Measurements from ENCODE around the gene HDAC11. TPM values are rescaled to one million over a fixed set of nuclear protein-coding genes. Genes with fewer than 3 reads are reported as not detected.
A peak's percentile ranks its signal among the peaks of the same experiment; 100 is the strongest.
"Not testable (repeated sequence)": the region's sequence is repeated elsewhere in the genome, so short reads cannot be mapped to it uniquely, and the experiment has no call there.

The HDAC11 gene, protein sequence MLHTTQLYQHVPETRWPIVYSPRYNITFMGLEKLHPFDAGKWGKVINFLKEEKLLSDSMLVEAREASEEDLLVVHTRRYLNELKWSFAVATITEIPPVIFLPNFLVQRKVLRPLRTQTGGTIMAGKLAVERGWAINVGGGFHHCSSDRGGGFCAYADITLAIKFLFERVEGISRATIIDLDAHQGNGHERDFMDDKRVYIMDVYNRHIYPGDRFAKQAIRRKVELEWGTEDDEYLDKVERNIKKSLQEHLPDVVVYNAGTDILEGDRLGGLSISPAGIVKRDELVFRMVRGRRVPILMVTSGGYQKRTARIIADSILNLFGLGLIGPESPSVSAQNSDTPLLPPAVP
- 10 to 100 TPM in 2 of 6 experiments, 1 to 10 TPM in 4; 8.0 to 12.4 (median 9.1) TPM for total RNA-seq (2021; fragmentation: NEBNext Ultra II Directional; extraction: Animal tissue kit (Norgen Biotek cat#: 25700))
- long read RNA-seq, transcript HDAC11-201 (10 exons, 2,960 nt): major isoform, 10 of 17 reads
- long read RNA-seq, partial matches to known transcripts: 1 of 17 reads
- long read RNA-seq, other reads (novel, unspliced or antisense): 4 of 17 reads

GRCh38 chr3:13479582-13480339 is at the start of gene HDAC11:
Gene HDAC11 (plus strand): TSS chr3:13480306. CDS start chr3:13480348, 42 bp downstream.
- H3K27me3 Mint-ChIP-seq (ENCODE audit: insufficient read depth): peaks cover 2% of the 10 kb centered on the region; the same call in 1 of the 2 replicates
- H3K9me3 Mint-ChIP-seq: no peaks in the 10 kb centered on the region
- H3K4me1 Mint-ChIP-seq (ENCODE audit: low read depth): peaks cover 26% of the 10 kb centered on the region
- TF ChIP-seq, protein P1, sequence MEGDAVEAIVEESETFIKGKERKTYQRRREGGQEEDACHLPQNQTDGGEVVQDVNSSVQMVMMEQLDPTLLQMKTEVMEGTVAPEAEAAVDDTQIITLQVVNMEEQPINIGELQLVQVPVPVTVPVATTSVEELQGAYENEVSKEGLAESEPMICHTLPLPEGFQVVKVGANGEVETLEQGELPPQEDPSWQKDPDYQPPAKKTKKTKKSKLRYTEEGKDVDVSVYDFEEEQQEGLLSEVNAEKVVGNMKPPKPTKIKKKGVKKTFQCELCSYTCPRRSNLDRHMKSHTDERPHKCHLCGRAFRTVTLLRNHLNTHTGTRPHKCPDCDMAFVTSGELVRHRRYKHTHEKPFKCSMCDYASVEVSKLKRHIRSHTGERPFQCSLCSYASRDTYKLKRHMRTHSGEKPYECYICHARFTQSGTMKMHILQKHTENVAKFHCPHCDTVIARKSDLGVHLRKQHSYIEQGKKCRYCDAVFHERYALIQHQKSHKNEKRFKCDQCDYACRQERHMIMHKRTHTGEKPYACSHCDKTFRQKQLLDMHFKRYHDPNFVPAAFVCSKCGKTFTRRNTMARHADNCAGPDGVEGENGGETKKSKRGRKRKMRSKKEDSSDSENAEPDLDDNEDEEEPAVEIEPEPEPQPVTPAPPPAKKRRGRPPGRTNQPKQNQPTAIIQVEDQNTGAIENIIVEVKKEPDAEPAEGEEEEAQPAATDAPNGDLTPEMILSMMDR (IDR thresholded peaks at IDR 0.05): peak; percentile 76
- H3K4me3 Mint-ChIP-seq: peak within 1 kb of the TSS; percentile 92
- H3K27ac Mint-ChIP-seq: peak within 1 kb of the TSS; percentile 86
- H3K36me3 Mint-ChIP-seq (ENCODE audit: low read depth): no peaks in the 10 kb centered on the region
- peak; percentile 96 for DNase-seq

- not testable (repeated sequence) for DNase-seq; H3K36me3 Mint-ChIP-seq (ENCODE audit: low read depth); H3K4me1 Mint-ChIP-seq (ENCODE audit: low read depth); H3K27ac Mint-ChIP-seq; H3K4me3 Mint-ChIP-seq; H3K9me3 Mint-ChIP-seq
- H3K27me3 Mint-ChIP-seq (ENCODE audit: insufficient read depth): peaks cover 25% of the 10 kb centered on the region
Measured at GRCh38 chr3:13430411-13430875, 49.7 kb upstream of the HDAC11 start.

DNA sequence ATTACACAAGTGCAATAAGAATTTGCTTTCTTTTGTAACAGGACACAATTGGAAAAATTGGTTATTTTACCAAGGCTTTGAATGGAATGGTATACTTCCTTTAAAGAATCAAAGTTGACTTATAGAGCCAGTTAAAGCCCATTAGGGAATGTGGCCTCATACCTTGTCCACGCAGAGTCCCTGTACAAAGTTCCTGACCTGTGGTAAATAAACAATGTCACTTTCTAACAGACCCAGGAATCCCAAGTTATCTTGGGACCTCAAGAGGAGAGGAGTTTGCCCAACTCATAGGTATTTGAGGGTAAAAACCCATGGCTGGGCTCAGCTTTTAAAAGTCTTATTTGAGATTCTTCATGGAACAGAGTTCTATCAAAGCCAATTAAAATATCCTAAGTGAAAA is 48.0 kb upstream of the HDAC11 start:
- peaks cover 28% of the 10 kb centered on the region for H3K27me3 Mint-ChIP-seq (ENCODE audit: insufficient read depth)
- no peak for DNase-seq
- no peak overlapping the region for H3K27ac Mint-ChIP-seq
- H3K4me3 Mint-ChIP-seq: no peak overlapping the region
- peaks cover 9% of the 10 kb centered on the region for H3K4me1 Mint-ChIP-seq (ENCODE audit: low read depth)
- TF ChIP-seq, protein P1 (IDR thresholded peaks at IDR 0.05): no peak
- H3K9me3 Mint-ChIP-seq: no peaks in the 10 kb centered on the region
- no peaks in the 10 kb centered on the region for H3K36me3 Mint-ChIP-seq (ENCODE audit: low read depth)

GRCh38 chr3:13433912-13434311 is 46.2 kb upstream of the HDAC11 start:
- Mint-ChIP-seq H3K27me3 (ENCODE audit: insufficient read depth) (peaks cover 29% of the 10 kb centered on the region), H3K9me3 (no peaks in the 10 kb centered on the region), H3K4me1 (ENCODE audit: low read depth) (peaks cover 9% of the 10 kb centered on the region), H3K27ac (no peak overlapping the region), H3K4me3 (no peak overlapping the region), H3K36me3 (ENCODE audit: low read depth) (no peaks in the 10 kb centered on the region)
- TF ChIP-seq, protein P1 (IDR thresholded peaks at IDR 0.05): no peak
- DNase-seq: no peak

DNA sequence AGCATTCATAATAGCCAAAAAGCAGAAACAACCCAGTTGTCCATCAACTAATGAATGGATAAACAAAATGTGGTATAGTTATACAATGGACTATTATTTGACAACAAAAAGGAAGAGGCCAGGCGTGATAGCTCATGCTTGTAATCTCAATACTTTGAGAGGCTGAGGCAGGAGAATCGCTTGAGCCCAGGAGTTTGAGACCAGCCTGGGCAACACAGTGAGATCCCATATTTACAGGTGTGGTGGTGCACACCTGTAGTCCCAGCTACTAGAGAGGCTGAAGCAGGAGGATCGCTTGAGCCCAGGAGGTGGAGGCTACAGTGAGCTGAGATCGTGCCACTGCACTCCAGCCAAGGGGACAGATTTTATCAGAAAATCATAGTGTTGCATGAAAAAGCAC is 43.9 kb upstream of the HDAC11 start:
- not testable (repeated sequence) for H3K4me1 Mint-ChIP-seq (ENCODE audit: low read depth); H3K4me3 Mint-ChIP-seq; H3K36me3 Mint-ChIP-seq (ENCODE audit: low read depth); H3K27ac Mint-ChIP-seq; H3K9me3 Mint-ChIP-seq; DNase-seq
- peaks cover 30% of the 10 kb centered on the region for H3K27me3 Mint-ChIP-seq (ENCODE audit: insufficient read depth)

DNA sequence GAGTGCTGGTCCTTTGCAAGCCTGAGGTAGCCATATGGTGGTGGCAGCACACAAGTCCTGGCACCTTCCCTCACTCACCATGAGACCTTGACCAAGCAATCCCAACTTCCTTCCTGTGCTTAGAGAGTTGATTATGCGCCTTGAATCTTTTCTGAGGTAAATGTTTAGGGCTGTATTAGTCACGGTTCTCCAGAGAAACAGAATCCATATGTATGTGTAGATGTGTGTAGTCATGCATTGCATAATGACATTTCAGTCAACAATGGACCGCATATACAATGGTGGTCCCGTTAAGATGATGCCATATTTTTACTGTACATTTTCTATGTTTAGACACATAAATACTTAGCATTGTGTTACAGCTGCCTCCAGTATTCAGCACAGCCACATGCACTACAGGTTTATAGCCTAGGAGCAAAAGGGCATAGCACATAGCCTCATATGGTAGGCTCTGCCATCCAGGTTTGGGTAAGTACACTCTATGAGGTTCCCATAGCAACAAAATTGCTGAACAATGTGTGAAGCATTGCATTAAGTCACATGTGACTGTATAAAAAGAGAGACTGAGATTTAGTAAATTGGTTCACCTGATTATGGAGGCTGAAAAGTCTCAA is 39.8 kb upstream of the HDAC11 start:
- H3K4me3 Mint-ChIP-seq: no peak overlapping the region
- H3K27ac Mint-ChIP-seq: no peak overlapping the region
- H3K4me1 Mint-ChIP-seq (ENCODE audit: low read depth): no peaks in the 10 kb centered on the region
- no peaks in the 10 kb centered on the region for H3K9me3 Mint-ChIP-seq
- H3K36me3 Mint-ChIP-seq (ENCODE audit: low read depth): no peaks in the 10 kb centered on the region
- TF ChIP-seq, protein P1 (IDR thresholded peaks at IDR 0.05): no peak
- peaks cover 18% of the 10 kb centered on the region for H3K27me3 Mint-ChIP-seq (ENCODE audit: insufficient read depth)
- DNase-seq: no peak

GRCh38 chr3:13442882-13443281 is 37.2 kb upstream of the HDAC11 start:
- not testable (repeated sequence) for H3K27ac Mint-ChIP-seq; DNase-seq; H3K9me3 Mint-ChIP-seq; H3K36me3 Mint-ChIP-seq (ENCODE audit: low read depth); H3K4me1 Mint-ChIP-seq (ENCODE audit: low read depth); H3K4me3 Mint-ChIP-seq
- H3K27me3 Mint-ChIP-seq (ENCODE audit: insufficient read depth): peaks cover 12% of the 10 kb centered on the region
